GM08714 (cell line): Measurements from ENCODE around the gene GLIPR2.
A peak's percentile ranks its signal among the peaks of the same experiment; 100 is the strongest.
"Not testable (repeated sequence)": the region's sequence is repeated elsewhere in the genome, so short reads cannot be mapped to it uniquely, and the experiment has no call there.

Source experiments
- H3K4me3 ChIP-seq: fragments of 200-500 bp; sonication (Bioruptor generic); 2 replicates; pipeline ENCODE4 v1.5.1; 2014; ENCODE audit warnings: mild to moderate bottlenecking, low read length, inconsistent platforms
- ZNF274 ChIP-seq: IDR thresholded peaks from 2 replicates; pipeline ENCODE4 v1.6.1; 2012; ENCODE audit warnings: mild to moderate bottlenecking, low read depth, low read length

GLIPR2 gene, protein sequence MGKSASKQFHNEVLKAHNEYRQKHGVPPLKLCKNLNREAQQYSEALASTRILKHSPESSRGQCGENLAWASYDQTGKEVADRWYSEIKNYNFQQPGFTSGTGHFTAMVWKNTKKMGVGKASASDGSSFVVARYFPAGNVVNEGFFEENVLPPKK

GRCh38 chr9:36136272-36136893 lies at the start of gene GLIPR2:
GLIPR2 (plus strand) TSS chr9:36136733; CDS start chr9:36136779, 46 bp downstream.
- no peak for TF ChIP-seq ZNF274
- peak within 1 kb of the TSS; percentile 59; the same call in 1 of the 2 replicates for H3K4me3 ChIP-seq

DNA sequence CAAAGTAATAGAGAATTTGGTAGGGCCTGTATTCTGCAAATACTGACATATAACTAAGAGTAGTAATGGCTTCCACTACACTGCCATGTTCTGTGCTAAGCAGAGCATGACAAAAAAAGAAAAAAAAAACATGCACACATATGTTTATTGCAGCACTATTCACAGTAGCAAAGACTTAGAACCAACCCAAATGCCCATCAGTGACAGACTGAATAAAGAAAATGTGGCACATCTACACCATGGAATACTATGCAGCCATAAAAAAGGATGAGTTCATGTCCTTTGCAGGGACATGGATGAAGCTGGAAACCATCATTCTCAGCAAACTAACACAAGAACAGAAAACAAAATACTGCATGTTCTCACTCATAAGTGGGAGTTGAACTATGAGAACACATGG lies 49.5 kb upstream of the GLIPR2 start:
- H3K4me3 ChIP-seq, result not testable (repeated sequence)

- no peak for TF ChIP-seq ZNF274
- H3K4me3 ChIP-seq, result no peak overlapping the region
Measured at GRCh38 chr9:36088020-36088419, 48.5 kb upstream of the GLIPR2 start.

GRCh38 chr9:36091026-36091953 lies 45.2 kb upstream of the GLIPR2 start:
- no peak for TF ChIP-seq ZNF274
- no peak overlapping the region for H3K4me3 ChIP-seq

DNA sequence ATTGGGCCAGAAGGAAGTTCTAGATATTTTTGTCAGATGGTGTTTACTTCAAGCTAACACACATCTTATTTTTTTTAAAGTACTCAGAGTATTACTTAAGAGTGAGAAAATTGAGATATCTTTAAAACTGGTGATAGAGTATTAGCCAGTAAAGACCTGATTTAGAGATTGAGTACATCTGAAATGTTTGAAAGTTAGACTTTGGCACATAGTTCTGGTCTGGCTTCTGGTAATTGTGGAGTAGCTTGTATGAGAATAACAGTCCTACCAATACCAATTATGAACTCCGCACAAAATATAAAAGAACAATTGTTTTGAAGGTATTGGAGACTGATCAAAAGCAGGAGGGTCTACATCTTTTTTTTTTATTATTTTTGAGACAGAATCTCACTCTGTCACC lies 44.5 kb upstream of the GLIPR2 start:
- no peak overlapping the region for H3K4me3 ChIP-seq
- TF ChIP-seq ZNF274, result no peak

GRCh38 chr9:36092509-36093215 lies 43.9 kb upstream of the GLIPR2 start:
- TF ChIP-seq ZNF274, result no peak
- H3K4me3 ChIP-seq, result no peak overlapping the region

DNA sequence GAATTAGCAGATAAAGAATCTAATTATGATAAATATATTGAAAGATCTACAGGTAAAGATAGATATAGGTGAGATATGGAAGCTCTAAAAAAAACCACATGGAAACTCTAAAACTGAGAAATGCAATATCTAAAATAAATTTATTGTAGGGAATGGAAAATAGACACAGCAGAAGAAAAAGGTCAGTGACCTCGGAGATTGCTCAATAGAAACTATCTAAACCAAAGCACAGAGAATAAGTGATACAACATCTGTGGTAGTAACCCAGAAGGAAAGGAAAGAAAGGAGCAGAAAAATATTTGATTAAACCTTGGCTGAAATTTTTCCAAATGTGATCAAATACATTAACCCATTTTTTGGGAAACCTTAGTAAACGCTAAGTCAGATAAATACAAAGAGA lies 43.1 kb upstream of the GLIPR2 start:
- no peak for TF ChIP-seq ZNF274

DNA sequence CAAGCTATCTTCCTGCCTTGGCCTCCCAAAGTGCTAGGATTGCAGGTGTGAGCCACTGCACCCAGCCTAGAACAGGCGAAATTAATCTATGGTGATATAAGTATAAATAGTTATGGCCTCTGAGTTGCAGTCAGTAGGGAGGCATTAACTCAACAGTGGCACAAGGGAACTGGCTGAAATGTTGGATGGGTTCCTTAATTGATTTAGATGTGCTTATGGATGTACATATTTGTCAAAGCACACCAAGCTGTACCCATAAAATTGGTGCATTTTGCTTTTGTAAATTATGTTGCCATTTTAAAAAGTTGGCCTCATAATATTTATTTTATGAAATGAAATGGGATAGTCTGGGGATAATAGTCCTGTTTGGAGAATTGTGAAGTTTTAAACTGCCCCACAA lies 36.8 kb upstream of the GLIPR2 start:
- no peak for TF ChIP-seq ZNF274
- H3K4me3 ChIP-seq, result no peak overlapping the region

More for the DNA sequence above, 43.1 kb upstream of the GLIPR2 start:
- H3K4me3 ChIP-seq, result no peak overlapping the region

DNA sequence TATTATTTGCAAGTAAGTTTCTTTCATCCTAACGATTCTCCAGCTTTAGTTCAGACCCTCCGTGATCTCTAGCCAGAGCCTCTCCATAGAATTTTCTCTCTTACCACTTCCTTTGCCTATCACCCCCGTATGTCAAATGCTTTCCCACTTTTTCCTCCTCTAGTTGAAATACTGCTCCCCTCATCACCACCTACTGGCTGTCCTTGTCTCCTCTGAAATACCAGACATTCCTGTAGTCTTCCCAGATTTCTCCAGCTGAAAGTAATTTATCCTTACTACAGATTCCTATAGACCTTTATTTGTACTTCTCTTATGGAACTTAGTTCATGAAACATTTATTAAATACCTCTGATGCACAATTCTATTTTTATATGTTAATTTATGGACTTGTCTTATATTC lies 36.0 kb upstream of the GLIPR2 start:
- TF ChIP-seq ZNF274, result no peak
- H3K4me3 ChIP-seq, result no peak overlapping the region

DNA sequence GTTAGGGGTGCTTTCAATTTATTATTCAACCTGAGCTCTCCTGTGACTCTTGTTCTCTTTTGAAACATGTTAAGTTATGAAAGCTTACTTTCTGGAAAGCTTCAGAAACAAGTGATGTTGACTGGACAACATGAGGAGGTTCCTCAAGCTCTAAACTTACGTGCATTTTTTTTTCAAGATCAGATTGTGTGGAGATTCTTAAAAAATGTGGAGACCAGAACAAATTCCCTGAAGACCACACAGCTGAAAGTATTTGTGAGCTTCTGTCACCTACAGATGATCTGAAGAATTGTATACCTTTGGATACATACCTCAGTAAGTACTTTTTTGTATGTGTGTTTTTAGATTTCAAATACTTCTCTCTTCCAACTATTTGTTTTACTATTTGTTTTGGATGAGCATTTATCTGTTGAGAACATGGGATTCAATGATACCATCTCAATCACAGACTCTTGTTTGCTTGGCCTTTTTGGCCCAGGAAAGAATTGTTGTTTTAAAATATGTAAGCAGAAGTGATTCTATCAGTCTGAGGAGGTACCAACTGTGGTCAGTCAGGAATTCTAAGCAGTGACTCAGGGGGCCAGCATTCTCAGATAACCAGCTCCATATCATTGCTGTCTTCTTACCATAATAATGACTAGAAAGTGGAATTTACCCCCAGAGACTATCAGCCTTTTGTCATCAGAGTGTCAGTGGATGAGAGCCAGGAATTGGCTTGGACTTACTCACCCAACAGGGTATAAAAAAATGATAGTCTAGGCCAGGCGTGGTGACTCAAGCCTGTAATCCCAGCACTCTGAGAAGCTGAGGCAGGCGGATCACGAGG lies 34.4 kb upstream of the GLIPR2 start:
- H3K4me3 ChIP-seq, result no peak overlapping the region
- no peak for TF ChIP-seq ZNF274

- TF ChIP-seq ZNF274, result no peak
- no peak overlapping the region for H3K4me3 ChIP-seq
Measured at GRCh38 chr9:36102742-36103495, 33.6 kb upstream of the GLIPR2 start.

GRCh38 chr9:36109071-36109470 lies 27.5 kb upstream of the GLIPR2 start:
- no peak for TF ChIP-seq ZNF274
- no peak overlapping the region for H3K4me3 ChIP-seq

- TF ChIP-seq ZNF274, result no peak
- no peak overlapping the region for H3K4me3 ChIP-seq
Measured at GRCh38 chr9:36110434-36110833, 26.1 kb upstream of the GLIPR2 start.
